Limb (tissue), 2 donors: ENCODE measurements around the gene ADAMTS20.
A peak's percentile ranks its signal among the peaks of the same experiment; 100 is the strongest.

Source experiments
- DNase-seq, 2 donors: peaks; one replicate each; pipeline ENCODE4 v3.0.0-alpha.2; 2016; ENCODE audit errors: extremely low spot score in 2 of 2

ADAMTS20 gene

DNA sequence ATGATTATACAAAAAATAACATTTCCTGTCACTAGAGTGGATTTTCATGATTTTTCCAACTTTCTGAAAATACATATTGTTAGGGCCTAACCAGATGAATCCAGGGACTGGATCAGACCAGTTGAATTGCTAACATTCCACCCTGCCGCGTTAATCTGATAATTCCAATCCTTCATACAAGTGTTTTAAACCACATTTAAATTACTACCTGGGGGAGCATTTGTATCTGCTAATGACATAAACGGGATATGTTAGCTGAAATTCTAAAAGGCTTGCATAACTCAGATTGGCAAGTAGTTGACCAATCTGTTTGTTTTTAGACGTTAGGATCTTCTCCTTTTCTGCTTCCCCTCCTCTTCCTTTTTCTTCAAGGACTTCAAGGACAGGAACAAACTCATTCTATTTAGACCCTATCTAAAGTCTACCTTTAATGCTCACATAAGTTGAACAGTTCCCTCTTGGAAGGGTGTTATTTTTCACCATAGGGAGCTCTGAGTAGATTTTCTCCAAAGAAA lies 239.0 kb downstream of the ADAMTS20 start:
- DNase-seq, result no peak

- no peak for DNase-seq
Measured at GRCh38 chr12:43310596-43310995, 241.4 kb downstream of the ADAMTS20 start.

DNA sequence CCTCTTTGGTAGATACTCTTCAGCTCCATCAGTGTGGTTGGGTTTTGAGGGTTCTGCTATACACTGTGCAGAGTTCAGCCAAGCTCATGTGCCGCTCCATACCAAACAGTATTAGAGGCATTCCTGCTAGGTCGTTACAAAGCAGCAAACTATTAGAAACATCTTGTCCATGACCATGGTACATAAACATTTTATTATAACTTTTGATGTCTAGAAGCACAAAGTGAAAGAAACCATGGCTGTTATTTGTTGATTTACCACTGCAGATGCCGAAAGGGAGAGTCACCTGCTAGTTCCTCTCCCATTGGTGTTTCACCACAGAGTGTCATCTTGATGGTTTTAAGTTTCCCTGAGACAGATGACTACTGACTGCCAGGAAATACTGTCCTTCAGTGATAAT lies 242.0 kb downstream of the ADAMTS20 start:
- no peak for DNase-seq

DNA sequence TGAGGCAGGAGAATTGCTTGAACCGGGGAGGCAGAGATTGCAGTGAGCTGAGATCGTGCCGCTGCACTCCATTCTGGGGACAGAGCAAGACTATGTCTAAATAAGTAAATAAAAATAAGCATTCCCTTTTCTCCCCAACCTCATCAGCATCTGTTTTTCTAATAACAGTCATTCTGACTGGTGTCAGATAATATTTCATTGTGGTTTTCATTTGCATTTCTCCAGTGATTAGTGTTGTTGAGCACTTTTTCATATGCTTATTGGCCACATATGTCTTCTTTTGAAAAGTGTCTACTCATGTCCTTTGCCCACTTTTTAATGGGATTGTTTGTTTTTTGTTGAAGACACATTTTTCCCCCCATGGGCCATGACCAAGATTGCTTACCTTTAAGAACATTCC lies 243.2 kb downstream of the ADAMTS20 start:
- no peak for DNase-seq

- no peak for DNase-seq
Measured at GRCh38 chr12:43307126-43307525, 244.9 kb downstream of the ADAMTS20 start.

GRCh38 chr12:43306066-43306465 lies 245.9 kb downstream of the ADAMTS20 start:
- DNase-seq, result peak in 1 of 2 donors; percentile 33

DNA sequence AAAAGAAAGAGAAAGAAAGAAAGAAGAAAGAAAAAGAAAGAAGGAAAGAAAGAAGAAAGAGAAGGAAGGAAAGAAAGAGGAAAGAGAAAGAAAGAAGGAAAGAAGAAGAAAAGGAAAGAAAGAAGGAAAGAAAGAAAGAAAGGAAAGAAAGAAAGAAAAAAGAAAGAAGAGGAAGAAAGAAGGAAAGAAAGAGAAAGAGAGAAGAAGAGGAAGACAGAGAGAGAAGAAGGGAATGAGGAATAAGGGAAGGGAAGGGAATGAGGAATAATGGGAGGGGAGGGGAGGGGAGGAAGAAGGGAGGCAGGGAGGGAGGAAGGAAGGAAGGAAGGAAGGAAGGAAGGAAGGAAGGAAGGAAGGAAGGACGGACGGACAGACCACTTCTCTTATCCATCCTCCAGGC lies 246.9 kb downstream of the ADAMTS20 start:
- no peak for DNase-seq
